Upper lobe of left lung (tissue), 6 donors: ENCODE results near the gene SPINK4. TPM values are rescaled to one million over a fixed set of nuclear protein-coding genes. Genes with fewer than 3 reads are reported as not detected.

Source experiments
- ATAC-seq, 2 donors: fragments of 200-7000 bp; cut with Tn5 transposase; one replicate each; pipeline ENCODE4 v1.9.1; 2022; ENCODE audit warnings: mild to moderate bottlenecking in 2 of 2, moderate library complexity in 2 of 2; ENCODE audit not compliant: low FRiP score in 2 of 2
- DNase-seq, 2 donors: peaks; one replicate each; pipeline ENCODE4 v3.0.0-alpha.2; 2019 to 2020
- H3K27ac ChIP-seq, 4 donors: fragments of 200-600 bp; sonication (generic); one replicate each; pipeline ENCODE4 v1.5.1; 2016 to 2019
- H3K27me3 ChIP-seq, 4 donors: fragments of 200-600 bp; sonication (generic); one replicate each; pipeline ENCODE4 v1.5.1; 2017 to 2019
- H3K36me3 ChIP-seq, 4 donors: fragments of 200-600 bp; sonication (generic); one replicate each; pipeline ENCODE4 v1.5.1; 2016 to 2019
- H3K4me1 ChIP-seq, 4 donors: fragments of 200-600 bp; sonication (generic); one replicate each; pipeline ENCODE4 v1.5.1; 2018 to 2019
- H3K4me3 ChIP-seq, 4 donors: fragments of 200-600 bp; sonication (generic); one replicate each; pipeline ENCODE4 v1.5.1; 2017 to 2019; ENCODE audit warnings: mild to moderate bottlenecking in 2 of 4, moderate library complexity in 1 of 4
- H3K9me3 ChIP-seq, 4 donors: fragments of 200-600 bp; sonication (generic); one replicate each; pipeline ENCODE4 v1.5.1; 2018 to 2019
- EP300 ChIP-seq, 4 donors: sonication (generic); formaldehyde crosslinking; IDR thresholded peaks; one replicate each; pipeline ENCODE4 v1.5.1; 2017; ENCODE audit warnings: antibody characterized with exemption in 4 of 4, control low read depth in 2 of 4
- POLR2A ChIP-seq, 4 donors: fragments of 450-650 bp; IDR thresholded peaks; one replicate each; pipeline ENCODE4 v1.5.1; 2016 to 2017; ENCODE audit warnings: antibody characterized with exemption in 4 of 4, mild to moderate bottlenecking in 2 of 4
- POLR2AphosphoS5 ChIP-seq, 2 donors: sonication (generic); formaldehyde crosslinking; IDR thresholded peaks; one replicate each; pipeline ENCODE4 v1.5.1; 2017; ENCODE audit warnings: antibody characterized with exemption in 2 of 2
- WGBS, 2 donors: methylation state at CpG; one replicate each; pipeline ENCODE4 v1.1.5; 2017 to 2018; 5-methylcytosine and 5-hydroxymethylcytosine counted together
- total RNA-seq, 6 donors: library from RNA; depleted of rRNA in 4 of 6; stranded (reverse); fragments of >200 nt in 4 of 6; gene quantifications; one replicate each; pipeline versions ENCODE4 v1.1.0 to v1.2.1, GENCODE V29; 2016 to 2021
- TF ChIP-seq, protein P1 (sequence below), 6 experiments: fragments of 450-650 bp in 4 of 6; fragments of 200-600 bp in 2 of 6; sonication (generic) in 2 of 6; IDR thresholded peaks; one replicate each; pipeline ENCODE4 v1.5.1; 2016 to 2019; ENCODE audit warnings: antibody characterized with exemption in 6 of 6
- donor health status: DM: no; HTN: no; CAD: no; lungs with moderate emphysema.
- donor health status: DM: no; HTN: yes; CAD: no; lungs with severe emphysema.

Gene SPINK4
- total RNA-seq, 6 donors from 2014 or later = not detected

DNA sequence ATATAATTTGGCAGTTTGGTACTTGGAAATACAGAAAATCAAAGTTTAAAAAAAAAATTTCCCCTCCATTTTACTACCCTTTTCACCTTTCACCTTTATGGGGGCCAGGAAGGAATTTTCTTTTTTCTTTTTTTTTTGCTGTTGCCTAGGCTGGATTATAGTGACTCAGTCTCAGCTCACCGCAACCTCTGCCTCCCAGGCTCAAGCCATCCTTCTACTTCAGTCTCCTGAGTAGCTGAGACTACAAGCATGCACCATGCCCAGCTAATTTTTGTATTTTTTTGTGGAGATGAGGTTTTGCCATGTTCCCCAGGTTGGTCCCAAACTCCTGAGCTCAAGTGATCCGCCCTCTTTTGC is 34.0 kb downstream of the SPINK4 start:
- Histone ChIP-seq H3K27me3 (no peaks in the 10 kb centered on the region), H3K4me3 (no peak overlapping the region), H3K4me1 (no peaks in the 10 kb centered on the region), H3K36me3 (peaks cover 46 to 99% (median 85%) of the 10 kb centered on the region in 4 donors), H3K27ac (no peak overlapping the region), H3K9me3 (no peaks in the 10 kb centered on the region)
- no peak for ATAC-seq
- TF ChIP-seq, protein P1, sequence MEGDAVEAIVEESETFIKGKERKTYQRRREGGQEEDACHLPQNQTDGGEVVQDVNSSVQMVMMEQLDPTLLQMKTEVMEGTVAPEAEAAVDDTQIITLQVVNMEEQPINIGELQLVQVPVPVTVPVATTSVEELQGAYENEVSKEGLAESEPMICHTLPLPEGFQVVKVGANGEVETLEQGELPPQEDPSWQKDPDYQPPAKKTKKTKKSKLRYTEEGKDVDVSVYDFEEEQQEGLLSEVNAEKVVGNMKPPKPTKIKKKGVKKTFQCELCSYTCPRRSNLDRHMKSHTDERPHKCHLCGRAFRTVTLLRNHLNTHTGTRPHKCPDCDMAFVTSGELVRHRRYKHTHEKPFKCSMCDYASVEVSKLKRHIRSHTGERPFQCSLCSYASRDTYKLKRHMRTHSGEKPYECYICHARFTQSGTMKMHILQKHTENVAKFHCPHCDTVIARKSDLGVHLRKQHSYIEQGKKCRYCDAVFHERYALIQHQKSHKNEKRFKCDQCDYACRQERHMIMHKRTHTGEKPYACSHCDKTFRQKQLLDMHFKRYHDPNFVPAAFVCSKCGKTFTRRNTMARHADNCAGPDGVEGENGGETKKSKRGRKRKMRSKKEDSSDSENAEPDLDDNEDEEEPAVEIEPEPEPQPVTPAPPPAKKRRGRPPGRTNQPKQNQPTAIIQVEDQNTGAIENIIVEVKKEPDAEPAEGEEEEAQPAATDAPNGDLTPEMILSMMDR (IDR thresholded peaks at IDR 0.05) = no peak
- no peak for TF ChIP-seq EP300 (IDR thresholded peaks at IDR 0.05)
- WGBS, 2 donors = 100% methylated on average over 2 of the region's 2 CpGs
- no peak for DNase-seq

DNA sequence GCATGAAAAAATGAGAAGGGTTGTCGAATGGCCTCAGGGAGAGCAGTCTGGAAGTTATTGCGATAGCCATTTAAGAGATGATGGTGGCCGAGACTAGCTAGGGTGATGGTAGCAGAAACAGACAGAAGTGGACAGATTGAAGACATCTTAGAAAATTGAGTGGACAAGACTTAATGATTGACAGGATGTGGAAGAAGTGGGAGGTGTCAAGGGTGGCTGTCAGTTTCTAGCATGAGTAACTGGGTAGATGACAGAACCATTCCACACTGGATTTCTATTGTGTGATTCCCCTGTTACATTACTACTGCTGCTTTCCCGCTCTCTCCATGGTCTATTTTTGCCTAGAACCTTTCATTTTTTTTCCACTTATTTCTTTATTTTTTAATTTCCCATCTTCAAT is 37.5 kb downstream of the SPINK4 start:
- Histone ChIP-seq H3K27me3 (no peaks in the 10 kb centered on the region), H3K4me3 (no peak overlapping the region), H3K36me3 (peaks cover 59 to 100% (median 85%) of the 10 kb centered on the region in 4 donors), H3K4me1 (no peaks in the 10 kb centered on the region), H3K27ac (no peak overlapping the region), H3K9me3 (no peaks in the 10 kb centered on the region)
- ATAC-seq (no peak), DNase-seq (no peak)
- 96 to 98% methylated on average over 4 of the region's 4 CpGs for WGBS, 2 donors
- no peak for TF ChIP-seq EP300 (IDR thresholded peaks at IDR 0.05)
- TF ChIP-seq POLR2AphosphoS5 (IDR thresholded peaks at IDR 0.05) = no peak
- TF ChIP-seq, protein P1 (IDR thresholded peaks at IDR 0.05) = no peak
- TF ChIP-seq POLR2A (IDR thresholded peaks at IDR 0.05) = no peak

DNA sequence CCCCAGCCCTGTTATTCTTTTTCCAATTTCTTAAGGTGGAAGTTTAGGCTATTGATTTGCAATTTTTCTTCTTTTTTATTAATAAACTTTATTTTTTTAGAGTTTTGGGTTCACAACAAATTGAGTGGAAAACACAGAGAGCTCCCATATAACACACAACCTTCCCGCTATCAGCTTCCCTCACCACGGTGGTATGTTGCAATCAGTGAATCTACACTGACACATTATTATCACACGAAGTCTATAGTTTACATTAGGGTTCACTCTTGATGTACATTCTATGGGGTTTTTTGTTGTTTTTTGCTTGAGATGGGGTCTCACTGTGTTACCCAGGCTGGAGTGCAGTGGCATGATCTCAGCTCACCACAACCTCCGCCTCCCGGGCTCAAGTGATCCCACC is 45.5 kb downstream of the SPINK4 start:
- TF ChIP-seq, protein P1 (IDR thresholded peaks at IDR 0.05) = no peak
- no peak for TF ChIP-seq EP300 (IDR thresholded peaks at IDR 0.05)
- no peak for TF ChIP-seq POLR2AphosphoS5 (IDR thresholded peaks at IDR 0.05)
- no peak for TF ChIP-seq POLR2A (IDR thresholded peaks at IDR 0.05)
- Histone ChIP-seq H3K9me3 (peaks cover 0 to 3% (median 0%) of the 10 kb centered on the region in 4 donors), H3K4me3 (no peak overlapping the region), H3K4me1 (peaks cover 7 to 22% (median 11%) of the 10 kb centered on the region in 4 donors), H3K36me3 (peaks cover 10 to 39% (median 22%) of the 10 kb centered on the region in 4 donors), H3K27ac (no peak overlapping the region), H3K27me3 (no peaks in the 10 kb centered on the region)
- WGBS, 2 donors = 59 to 70% methylated on average over 5 of the region's 5 CpGs
- ATAC-seq (no peak), DNase-seq (no peak)

DNA sequence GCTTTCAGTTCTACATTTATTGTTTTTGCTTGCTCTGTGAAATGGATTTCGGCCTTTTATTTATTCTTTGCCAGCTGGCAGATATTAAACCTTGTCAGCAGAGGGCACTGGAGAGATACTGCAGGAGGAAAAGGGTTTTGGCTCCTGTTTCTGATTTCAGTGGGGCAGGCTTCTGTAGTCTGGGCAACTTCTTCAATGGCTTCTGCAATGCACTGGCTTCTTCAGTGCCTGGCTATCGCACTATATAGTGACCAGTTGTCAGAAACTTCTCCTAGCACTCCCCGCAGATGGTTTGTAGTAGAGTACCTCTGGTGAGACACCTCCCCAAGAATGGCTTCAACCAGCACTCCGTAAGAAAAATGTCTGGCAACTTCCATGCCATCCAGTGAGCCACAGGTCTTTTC is 47.1 kb downstream of the SPINK4 start:
- Histone ChIP-seq H3K27me3 (no peaks in the 10 kb centered on the region), H3K4me1 (peaks cover 17 to 36% (median 23%) of the 10 kb centered on the region in 4 donors), H3K36me3 (peaks cover 2 to 23% (median 7%) of the 10 kb centered on the region in 4 donors), H3K4me3 (no peak overlapping the region), H3K9me3 (peaks cover 0 to 3% (median 0%) of the 10 kb centered on the region in 4 donors), H3K27ac (peak overlapping the region in 2 of 4 donors; percentile 33 to 99)
- no peak for TF ChIP-seq POLR2AphosphoS5 (IDR thresholded peaks at IDR 0.05)
- TF ChIP-seq, protein P1 (IDR thresholded peaks at IDR 0.05) = peak; percentile 19 to 69 (median 63)
- 54 to 55% methylated on average over 4 of the region's 4 CpGs for WGBS, 2 donors
- peak in 1 of 2 donors; percentile 44 for DNase-seq
- no peak for ATAC-seq

DNA sequence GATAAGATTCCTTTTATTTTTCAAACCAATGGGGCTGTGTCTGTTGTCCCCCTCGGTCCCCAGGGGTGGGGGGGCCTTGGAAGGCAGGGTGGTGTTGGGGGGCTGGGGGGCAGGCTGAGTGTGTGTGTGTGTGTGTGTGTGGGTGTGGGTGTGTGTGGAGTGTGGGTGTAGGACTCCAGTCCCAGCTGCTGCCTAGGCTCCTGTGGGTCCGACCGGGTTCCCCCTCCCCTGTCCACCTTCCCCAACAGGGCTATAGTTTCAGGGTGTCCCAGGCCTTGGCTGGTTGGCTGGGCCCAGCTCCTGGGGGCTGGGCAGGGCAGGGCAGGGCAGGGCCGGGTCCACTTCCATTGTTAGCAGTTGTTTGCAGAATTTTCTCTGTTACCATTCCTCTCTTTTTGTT is 48.3 kb downstream of the SPINK4 start:
- peaks cover 0 to 3% (median 0%) of the 10 kb centered on the region in 4 donors for H3K9me3 ChIP-seq
- ATAC-seq (no peak), DNase-seq (peak in 1 of 2 donors; percentile 62)
- peak overlapping the region in 3 of 4 donors; percentile 35 to 99 (median 97) for H3K27ac ChIP-seq
- no peaks in the 10 kb centered on the region for H3K27me3 ChIP-seq
- 86% methylated on average over 2 of the region's 4 CpGs for WGBS, 2 donors
- TF ChIP-seq POLR2A (IDR thresholded peaks at IDR 0.05) = no peak
- TF ChIP-seq EP300 (IDR thresholded peaks at IDR 0.05) = no peak
- TF ChIP-seq POLR2AphosphoS5 (IDR thresholded peaks at IDR 0.05) = no peak
- TF ChIP-seq, protein P1 (IDR thresholded peaks at IDR 0.05) = no peak
- H3K4me1 ChIP-seq = peaks cover 23 to 48% (median 30%) of the 10 kb centered on the region in 4 donors
- no peak overlapping the region for H3K4me3 ChIP-seq
- H3K36me3 ChIP-seq = peaks cover 0 to 14% (median 3%) of the 10 kb centered on the region in 4 donors
